HG03571 (cell line): ENCODE results near the gene GSG1L.

ENCODE experiments used
- ATAC-seq: cut with Tn5 transposase; IDR thresholded peaks from one replicate; pipeline ENCODE4 v1.9.1; 2021; ENCODE audit not compliant: unreplicated experiment

Gene GSG1L

GRCh38 chr16:28063591-28064061 lies at the start of gene GSG1L:
GSG1L (minus strand) TSS chr16:28063714; CDS start chr16:28063424, 290 bp downstream.
- ATAC-seq: no peak

GRCh38 chr16:28112908-28113307 lies 49.4 kb upstream of the GSG1L start:
- ATAC-seq: no peak

- no peak for ATAC-seq
Measured at GRCh38 chr16:28110977-28111376, 47.5 kb upstream of the GSG1L start.

GRCh38 chr16:28110479-28110878 lies 47.0 kb upstream of the GSG1L start:
- ATAC-seq: no peak

GRCh38 chr16:28110074-28110473 lies 46.6 kb upstream of the GSG1L start:
- ATAC-seq: no peak

- no peak for ATAC-seq
Measured at GRCh38 chr16:28108590-28109247, 45.2 kb upstream of the GSG1L start.

- no peak for ATAC-seq
Measured at GRCh38 chr16:28107232-28107631, 43.7 kb upstream of the GSG1L start.

GRCh38 chr16:28106467-28107215 lies 43.1 kb upstream of the GSG1L start:
- no peak for ATAC-seq

- no peak for ATAC-seq
Measured at GRCh38 chr16:28105954-28106353, 42.4 kb upstream of the GSG1L start.

- no peak for ATAC-seq
Measured at GRCh38 chr16:28105297-28105696, 41.8 kb upstream of the GSG1L start.

- ATAC-seq: no peak
Measured at GRCh38 chr16:28104404-28104803, 40.9 kb upstream of the GSG1L start.

- ATAC-seq: no peak
Measured at GRCh38 chr16:28103516-28104170, 40.1 kb upstream of the GSG1L start.

- no peak for ATAC-seq
Measured at GRCh38 chr16:28101533-28101890, 38.0 kb upstream of the GSG1L start.

GRCh38 chr16:28100810-28101532 lies 37.5 kb upstream of the GSG1L start:
- ATAC-seq: no peak

GRCh38 chr16:28098959-28099945 lies 35.7 kb upstream of the GSG1L start:
- no peak for ATAC-seq

- ATAC-seq: no peak
Measured at GRCh38 chr16:28098171-28098958, 34.9 kb upstream of the GSG1L start.

- ATAC-seq: no peak
Measured at GRCh38 chr16:28096983-28097899, 33.7 kb upstream of the GSG1L start.

- ATAC-seq: no peak
Measured at GRCh38 chr16:28093385-28093725, 29.8 kb upstream of the GSG1L start.
